HG03558 (cell line): ENCODE results near the gene IRF9.

ENCODE experiments used
- ATAC-seq: cut with Tn5 transposase; IDR thresholded peaks from one replicate; pipeline ENCODE4 v1.9.1; 2021; ENCODE audit warnings: moderate number of reproducible peaks; ENCODE audit not compliant: unreplicated experiment; ENCODE audit errors: extremely low read depth

IRF9 gene

GRCh38 chr14:24130717-24131548 is 30.1 kb upstream of the IRF9 start:
- ATAC-seq = no peak

- no peak for ATAC-seq
These were observed 29.5 kb upstream of the IRF9 start for GRCh38 chr14:24131549-24131966.

- no peak for ATAC-seq
These were observed 28.9 kb upstream of the IRF9 start for GRCh38 chr14:24132061-24132685.

- ATAC-seq = no peak
These were observed 28.1 kb upstream of the IRF9 start for GRCh38 chr14:24132976-24133375.

GRCh38 chr14:24133735-24134134 is 27.3 kb upstream of the IRF9 start:
- ATAC-seq = no peak

GRCh38 chr14:24135584-24135833 is 25.6 kb upstream of the IRF9 start:
- ATAC-seq = peak; percentile 4

GRCh38 chr14:24135834-24136683 is 25.0 kb upstream of the IRF9 start, which contains the start of gene PSME1:
Gene PSME1, plus strand, starts transcription at chr14:24136194. Its CDS starts 69 bp downstream, at chr14:24136263.
- ATAC-seq = peak; percentile 71

GRCh38 chr14:24136684-24137528 is 24.2 kb upstream of the IRF9 start:
- no peak for ATAC-seq

- no peak for ATAC-seq
These were observed 23.3 kb upstream of the IRF9 start for GRCh38 chr14:24137529-24138395.

- ATAC-seq = no peak
These were observed 22.4 kb upstream of the IRF9 start for GRCh38 chr14:24138396-24139271.

- no peak for ATAC-seq
These were observed 21.7 kb upstream of the IRF9 start for GRCh38 chr14:24139272-24139934.

GRCh38 chr14:24141097-24141880 is 19.8 kb upstream of the IRF9 start, which contains the start of gene EMC9:
Gene EMC9, minus strand, starts transcription at chr14:24141591. Its CDS starts 287 bp downstream, at chr14:24141304.
- peak; percentile 64 for ATAC-seq

- ATAC-seq = no peak
These were observed 17.6 kb upstream of the IRF9 start for GRCh38 chr14:24143511-24143910.

- no peak for ATAC-seq
These were observed 16.6 kb upstream of the IRF9 start for GRCh38 chr14:24144451-24144850.

GRCh38 chr14:24145219-24145618 is 15.8 kb upstream of the IRF9 start:
- ATAC-seq = no peak

- no peak for ATAC-seq
These were observed 15.2 kb upstream of the IRF9 start for GRCh38 chr14:24145690-24146452.
